Measurements from ENCODE around the gene NKX2-8. TPM values are rescaled to one million over a fixed set of nuclear protein-coding genes. Genes with fewer than 3 reads are reported as not detected.

The NKX2-8 gene
- total RNA-seq, 1 experiment from 2014 or later: not detected

GRCh38 chr14:36591482-36591881, 9.1 kb upstream of the NKX2-8 start:
- Mint-ChIP-seq H3K9me3 (no peaks in the 10 kb centered on the region), H3K27me3 (ENCODE audit: low read depth) (peaks cover 29% of the 10 kb centered on the region), H3K4me1 (peaks cover 8% of the 10 kb centered on the region), H3K36me3 (no peaks in the 10 kb centered on the region), H3K4me3 (no peak overlapping the region), H3K27ac (no peak overlapping the region)
- ATAC-seq: no peak
- no peak for TF ChIP-seq ATF2 (CRISPR knock-in tag; IDR thresholded peaks at IDR 0.05; ENCODE audit: borderline replicate concordance, low read depth)
- TF ChIP-seq, protein P1, sequence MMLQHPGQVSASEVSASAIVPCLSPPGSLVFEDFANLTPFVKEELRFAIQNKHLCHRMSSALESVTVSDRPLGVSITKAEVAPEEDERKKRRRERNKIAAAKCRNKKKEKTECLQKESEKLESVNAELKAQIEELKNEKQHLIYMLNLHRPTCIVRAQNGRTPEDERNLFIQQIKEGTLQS (CRISPR knock-in tag; conservative IDR thresholded peaks at IDR 0.05): no peak
- no peak for TF ChIP-seq GTF2I (CRISPR knock-in tag; conservative IDR thresholded peaks at IDR 0.05)
- TF ChIP-seq SMAD3 (CRISPR knock-in tag; IDR thresholded peaks at IDR 0.05; ENCODE audit: borderline replicate concordance): no peak
- no peak for TF ChIP-seq TP53 (CRISPR knock-in tag; IDR thresholded peaks at IDR 0.05)
- no peak for TF ChIP-seq ZBTB21 (CRISPR knock-in tag; IDR thresholded peaks at IDR 0.05; ENCODE audit: borderline replicate concordance)
- TF ChIP-seq, protein P2, sequence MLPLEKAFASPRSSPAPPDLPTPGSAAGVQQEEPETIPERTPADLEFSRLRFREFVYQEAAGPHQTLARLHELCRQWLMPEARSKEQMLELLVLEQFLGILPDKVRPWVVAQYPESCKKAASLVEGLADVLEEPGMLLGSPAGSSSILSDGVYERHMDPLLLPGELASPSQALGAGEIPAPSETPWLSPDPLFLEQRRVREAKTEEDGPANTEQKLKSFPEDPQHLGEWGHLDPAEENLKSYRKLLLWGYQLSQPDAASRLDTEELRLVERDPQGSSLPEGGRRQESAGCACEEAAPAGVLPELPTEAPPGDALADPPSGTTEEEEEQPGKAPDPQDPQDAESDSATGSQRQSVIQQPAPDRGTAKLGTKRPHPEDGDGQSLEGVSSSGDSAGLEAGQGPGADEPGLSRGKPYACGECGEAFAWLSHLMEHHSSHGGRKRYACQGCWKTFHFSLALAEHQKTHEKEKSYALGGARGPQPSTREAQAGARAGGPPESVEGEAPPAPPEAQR (CRISPR knock-in tag; IDR thresholded peaks at IDR 0.05): no peak
- no peak for TF ChIP-seq SP1 (CRISPR knock-in tag; conservative IDR thresholded peaks at IDR 0.05)
- TF ChIP-seq CREM (CRISPR knock-in tag; IDR thresholded peaks at IDR 0.05): no peak
- ChIA-PET CTCF (interaction anchor here (1.4 to 5.9 kb wide), 3 partner anchors 13 to 66 kb away, joined by 6 to 30 read pairs (median 6); no protein-coding TSS in a partner anchor), POLR2A (no interaction called here)
- DNase-seq (ENCODE audit: low spot score): no peak

DNA sequence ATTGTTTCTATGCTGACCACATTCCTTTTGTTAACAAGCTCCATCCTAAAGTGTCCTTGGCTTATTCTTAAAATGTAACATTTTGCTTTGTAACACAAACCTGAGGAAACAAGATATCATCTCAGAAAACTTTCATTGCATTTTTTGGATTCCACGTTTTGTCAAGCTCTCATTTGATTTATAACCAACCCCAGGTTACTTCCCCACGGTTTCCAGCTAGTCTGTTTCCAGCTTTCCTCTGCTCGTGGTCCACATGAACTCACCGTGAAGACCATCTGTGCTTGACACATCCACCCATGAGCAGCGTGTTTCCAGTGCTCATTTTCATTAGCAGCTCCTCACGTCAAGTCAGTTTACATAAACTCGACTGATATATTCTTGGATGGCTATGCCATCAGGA, 6.4 kb upstream of the NKX2-8 start:
- DNase-seq (ENCODE audit: low spot score): no peak
- H3K36me3 Mint-ChIP-seq: no peaks in the 10 kb centered on the region
- peaks cover 5% of the 10 kb centered on the region for H3K27me3 Mint-ChIP-seq (ENCODE audit: low read depth)
- CTCF ChIA-PET: interaction anchor here (0.9 to 5.9 kb wide), 7 partner anchors 16 to 159 kb away, joined by 3 to 30 read pairs (median 3); no protein-coding TSS in a partner anchor
- no peak overlapping the region for H3K27ac Mint-ChIP-seq
- TF ChIP-seq, protein P3, sequence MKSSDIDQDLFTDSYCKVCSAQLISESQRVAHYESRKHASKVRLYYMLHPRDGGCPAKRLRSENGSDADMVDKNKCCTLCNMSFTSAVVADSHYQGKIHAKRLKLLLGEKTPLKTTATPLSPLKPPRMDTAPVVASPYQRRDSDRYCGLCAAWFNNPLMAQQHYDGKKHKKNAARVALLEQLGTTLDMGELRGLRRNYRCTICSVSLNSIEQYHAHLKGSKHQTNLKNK (CRISPR knock-in tag; IDR thresholded peaks at IDR 0.05): no peak
- TF ChIP-seq NFE2L1 (CRISPR knock-in tag; IDR thresholded peaks at IDR 0.05): no peak
- TF ChIP-seq ETV6 (CRISPR knock-in tag; IDR thresholded peaks at IDR 0.05): no peak
- no peak overlapping the region for H3K4me3 Mint-ChIP-seq
- no peaks in the 10 kb centered on the region for H3K9me3 Mint-ChIP-seq
- POLR2A ChIA-PET: no interaction called here
- ATAC-seq: no peak
- peaks cover 18% of the 10 kb centered on the region for H3K4me1 Mint-ChIP-seq

DNA sequence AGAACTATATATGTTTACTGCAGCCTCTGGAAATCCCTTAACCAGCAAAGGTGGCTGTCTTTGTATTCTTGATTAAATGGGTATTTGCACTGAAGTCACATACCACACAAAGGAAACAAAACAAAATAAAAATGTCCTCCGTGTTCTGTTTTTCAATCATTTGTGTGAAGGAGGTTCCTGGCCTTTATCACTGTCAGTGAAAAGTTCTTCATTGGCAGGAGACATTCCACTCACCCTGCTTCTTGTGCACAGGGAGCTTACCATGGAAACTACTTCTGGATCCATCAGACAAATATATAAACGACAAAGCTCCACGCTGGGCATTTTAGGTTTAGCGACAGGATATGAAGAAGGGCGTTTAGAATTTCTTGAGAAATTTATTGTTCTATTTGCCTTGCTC, 5.7 kb upstream of the NKX2-8 start:
- Mint-ChIP-seq H3K4me1 (peaks cover 18% of the 10 kb centered on the region), H3K27ac (no peak overlapping the region), H3K9me3 (no peaks in the 10 kb centered on the region), H3K36me3 (no peaks in the 10 kb centered on the region), H3K4me3 (no peak overlapping the region), H3K27me3 (ENCODE audit: low read depth) (no peaks in the 10 kb centered on the region; the same call in 1 of the 2 replicates)
- ChIA-PET CTCF (interaction anchor here (0.9 to 5.9 kb wide), 6 partner anchors 17 to 64 kb away, joined by 3 to 30 read pairs (median 3); no protein-coding TSS in a partner anchor), POLR2A (no interaction called here)
- DNase-seq (ENCODE audit: low spot score) (no peak), ATAC-seq (no peak)
- no peak for TF ChIP-seq ATF2 (CRISPR knock-in tag; IDR thresholded peaks at IDR 0.05; ENCODE audit: borderline replicate concordance, low read depth)
- no peak for TF ChIP-seq MXD4 (CRISPR knock-in tag; IDR thresholded peaks at IDR 0.05; ENCODE audit: borderline replicate concordance)
- TF ChIP-seq NR3C1 (CRISPR knock-in tag; conservative IDR thresholded peaks at IDR 0.05; ENCODE audit: low read depth): no peak
- TF ChIP-seq USF1 (CRISPR knock-in tag; IDR thresholded peaks at IDR 0.05): no peak
- no peak for TF ChIP-seq ZNF532 (CRISPR knock-in tag; IDR thresholded peaks at IDR 0.05; ENCODE audit: borderline replicate concordance)
- no peak for TF ChIP-seq JUN (CRISPR knock-in tag; IDR thresholded peaks at IDR 0.05)
- TF ChIP-seq HMGA2 (CRISPR knock-in tag; IDR thresholded peaks at IDR 0.05): no peak
- no peak for TF ChIP-seq ZNF138 (CRISPR knock-in tag; conservative IDR thresholded peaks at IDR 0.05)
- no peak for TF ChIP-seq ZNF425 (CRISPR knock-in tag; conservative IDR thresholded peaks at IDR 0.05)

Measured in WTC11 (cell line).